HG02870 (cell line): ENCODE results near the gene CDC42BPG.
"Not testable (repeated sequence)": the region's sequence is repeated elsewhere in the genome, so short reads cannot be mapped to it uniquely, and the experiment has no call there.

Experiments
- ATAC-seq: cut with Tn5 transposase; IDR thresholded peaks from one replicate; pipeline ENCODE4 v1.9.1; 2021; ENCODE audit warnings: mild to moderate bottlenecking, moderate library complexity; ENCODE audit not compliant: unreplicated experiment

CDC42BPG gene

GRCh38 chr11:64849598-64850356 is 5.3 kb upstream of the CDC42BPG start:
- ATAC-seq = no peak

- no peak for ATAC-seq
These were observed 4.6 kb upstream of the CDC42BPG start for GRCh38 chr11:64848826-64849597.

GRCh38 chr11:64848214-64848825 is 3.9 kb upstream of the CDC42BPG start:
- no peak for ATAC-seq

- no peak for ATAC-seq
These were observed 2.7 kb upstream of the CDC42BPG start for GRCh38 chr11:64846998-64847666.

GRCh38 chr11:64845776-64846129 is 1.3 kb upstream of the CDC42BPG start:
- not testable (repeated sequence) for ATAC-seq

GRCh38 chr11:64845129-64845775 is 799 bp upstream of the CDC42BPG start:
- no peak for ATAC-seq

GRCh38 chr11:64843686-64844329 is 645 bp downstream of the CDC42BPG start:
- no peak for ATAC-seq

- ATAC-seq = no peak
These were observed 1.4 kb downstream of the CDC42BPG start for GRCh38 chr11:64842851-64843685.

- no peak for ATAC-seq
These were observed 2.1 kb downstream of the CDC42BPG start for GRCh38 chr11:64842366-64842759.

GRCh38 chr11:64841592-64842365 is 2.7 kb downstream of the CDC42BPG start:
- no peak for ATAC-seq

GRCh38 chr11:64839887-64840782 is 4.3 kb downstream of the CDC42BPG start:
- ATAC-seq = no peak

- no peak for ATAC-seq
These were observed 5.1 kb downstream of the CDC42BPG start for GRCh38 chr11:64839335-64839734.

- ATAC-seq = no peak
These were observed 5.7 kb downstream of the CDC42BPG start for GRCh38 chr11:64838600-64839334.

GRCh38 chr11:64837887-64838351 is 6.5 kb downstream of the CDC42BPG start:
- ATAC-seq = no peak

GRCh38 chr11:64836448-64837072 is 7.9 kb downstream of the CDC42BPG start:
- ATAC-seq = no peak
